Activated B cell treated with CpG ODN at 0.5 μM for 24 hours (primary cell): ENCODE measurements around the gene GSN. TPM values are rescaled to one million over a fixed set of nuclear protein-coding genes. Genes with fewer than 3 reads are reported as not detected.
A peak's percentile ranks its signal among the peaks of the same experiment; 100 is the strongest.

Experiments used
- ATAC-seq: fragments of 200-7000 bp; cut with Tn5 transposase; one replicate; pipeline ENCODE4 v1.10.0; 2021; ENCODE audit warnings: low read depth, mild to moderate bottlenecking, moderate library complexity
- CTCF ChIA-PET: fragments of 350-600 bp; sonication (Branson Sonifier 250); formaldehyde crosslinking; loops from one replicate; lab custom pipeline; 2021; ENCODE audit warnings: antibody characterized with exemption; lab: Charles Lee
- POLR2A ChIA-PET: fragments of 350-600 bp; sonication (Branson Sonifier 250); formaldehyde crosslinking; loops from one replicate; lab custom pipeline; 2021; ENCODE audit warnings: antibody characterized with exemption; lab: Charles Lee
- DNase-seq: peaks from one replicate; pipeline ENCODE4 v3.0.0; 2022
- H3K27ac Mint-ChIP-seq: one replicate; pipeline ENCODE4 v1.8.0; 2020; ENCODE audit warnings: mixed read lengths
- H3K27me3 Mint-ChIP-seq: one replicate; pipeline ENCODE4 v1.8.0; 2021; ENCODE audit warnings: mixed read lengths
- H3K36me3 Mint-ChIP-seq: one replicate; pipeline ENCODE4 v1.8.0; 2021; ENCODE audit warnings: low read depth, mixed read lengths
- H3K4me1 Mint-ChIP-seq: one replicate; pipeline ENCODE4 v1.8.0; 2021; ENCODE audit warnings: mixed read lengths
- H3K4me3 Mint-ChIP-seq: one replicate; pipeline ENCODE4 v1.8.0; 2020; ENCODE audit warnings: mild to moderate bottlenecking, mixed read lengths
- H3K9me3 Mint-ChIP-seq: one replicate; pipeline ENCODE4 v1.8.0; 2020; ENCODE audit warnings: mixed read lengths
- intact Hi-C: fragments of 100-400 bp; cut with micrococcal nuclease; formaldehyde crosslinking; loops from one replicate; pipeline ENCODE4 v1.15.1; 2024
- total RNA-seq: library from RNA; stranded (reverse); gene quantifications from 2 replicates; pipeline ENCODE4 v1.2.3, GENCODE V29; 2022
- TF ChIP-seq, protein P1 (sequence below): fragments of 200-600 bp; IDR thresholded peaks from one replicate; pipeline ENCODE4 v1.8.0; 2022; ENCODE audit warnings: antibody characterized with exemption, mild to moderate bottlenecking

Gene GSN
- total RNA-seq, 1 donor from 2014 or later, result 26.5 TPM

DNA sequence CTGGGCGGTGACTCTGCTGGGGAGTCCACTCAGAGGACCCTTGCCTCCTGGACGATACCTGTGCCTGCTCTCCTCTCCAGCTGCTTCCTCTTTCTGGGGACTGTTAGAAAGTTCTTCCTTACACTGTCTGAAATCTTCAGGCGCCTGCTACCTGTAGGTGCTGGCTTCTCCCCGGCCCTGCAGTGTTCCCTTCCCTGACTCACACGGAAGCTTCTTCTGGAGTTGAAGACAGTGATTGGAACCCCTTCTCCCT is 562 bp downstream of the GSN start:
- DNase-seq (no peak), ATAC-seq (peak; percentile 63)
- Mint-ChIP-seq H3K9me3 (no peaks in the 10 kb centered on the region), H3K36me3 (no peaks in the 10 kb centered on the region), H3K27me3 (no peaks in the 10 kb centered on the region), H3K4me3 (peak overlapping the region; percentile 84), H3K27ac (peak overlapping the region; percentile 46), H3K4me1 (peaks cover 39% of the 10 kb centered on the region)
- TF ChIP-seq, protein P1, sequence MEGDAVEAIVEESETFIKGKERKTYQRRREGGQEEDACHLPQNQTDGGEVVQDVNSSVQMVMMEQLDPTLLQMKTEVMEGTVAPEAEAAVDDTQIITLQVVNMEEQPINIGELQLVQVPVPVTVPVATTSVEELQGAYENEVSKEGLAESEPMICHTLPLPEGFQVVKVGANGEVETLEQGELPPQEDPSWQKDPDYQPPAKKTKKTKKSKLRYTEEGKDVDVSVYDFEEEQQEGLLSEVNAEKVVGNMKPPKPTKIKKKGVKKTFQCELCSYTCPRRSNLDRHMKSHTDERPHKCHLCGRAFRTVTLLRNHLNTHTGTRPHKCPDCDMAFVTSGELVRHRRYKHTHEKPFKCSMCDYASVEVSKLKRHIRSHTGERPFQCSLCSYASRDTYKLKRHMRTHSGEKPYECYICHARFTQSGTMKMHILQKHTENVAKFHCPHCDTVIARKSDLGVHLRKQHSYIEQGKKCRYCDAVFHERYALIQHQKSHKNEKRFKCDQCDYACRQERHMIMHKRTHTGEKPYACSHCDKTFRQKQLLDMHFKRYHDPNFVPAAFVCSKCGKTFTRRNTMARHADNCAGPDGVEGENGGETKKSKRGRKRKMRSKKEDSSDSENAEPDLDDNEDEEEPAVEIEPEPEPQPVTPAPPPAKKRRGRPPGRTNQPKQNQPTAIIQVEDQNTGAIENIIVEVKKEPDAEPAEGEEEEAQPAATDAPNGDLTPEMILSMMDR, result no peak
- intact Hi-C loops, result loop anchor here (1.0 to 5.0 kb wide), 2 partner anchors 10 to 99 kb away; no protein-coding TSS in a partner anchor
- CTCF ChIA-PET, result interaction anchor here (0.8 to 2.8 kb wide), 4 partner anchors 10 to 55 kb away, joined by 3 to 14 read pairs (median 4); no protein-coding TSS in a partner anchor
- POLR2A ChIA-PET, result interaction anchor here (0.7 to 1.7 kb wide), 5 partner anchors 17 to 398 kb away, joined by 3 to 10 read pairs (median 3); partner anchors contain the start of gene RAB14

- DNase-seq, result no peak
- H3K4me1 Mint-ChIP-seq, result peaks cover 39% of the 10 kb centered on the region
- peak overlapping the region; percentile 84 for H3K4me3 Mint-ChIP-seq
- TF ChIP-seq, protein P1, result no peak
- peak overlapping the region; percentile 46 for H3K27ac Mint-ChIP-seq
- H3K9me3 Mint-ChIP-seq, result no peaks in the 10 kb centered on the region
- ChIA-PET CTCF (interaction anchor here (1.3 to 2.8 kb wide), 2 partner anchors 9 to 51 kb away, joined by 4 to 14 read pairs; no protein-coding TSS in a partner anchor), POLR2A (interaction anchor here (1.0 to 1.7 kb wide), 2 partner anchors 30 to 67 kb away, joined by 5 to 10 read pairs; partner anchors contain the start of gene RAB14)
- H3K27me3 Mint-ChIP-seq, result no peaks in the 10 kb centered on the region
- intact Hi-C loops, result loop anchor here (1.0 to 5.0 kb wide), 2 partner anchors 9 to 98 kb away; no protein-coding TSS in a partner anchor
- no peaks in the 10 kb centered on the region for H3K36me3 Mint-ChIP-seq
- no peak for ATAC-seq
These were observed 1.1 kb downstream of the GSN start for GRCh38 chr9:121268851-121269641.

- POLR2A ChIA-PET, result interaction anchor here (0.7 kb wide), 1 partner anchor 507 kb away, joined by 4 read pairs; no protein-coding TSS in a partner anchor
- Mint-ChIP-seq H3K36me3 (no peaks in the 10 kb centered on the region), H3K27me3 (no peaks in the 10 kb centered on the region), H3K4me1 (peaks cover 39% of the 10 kb centered on the region), H3K4me3 (peak overlapping the region; percentile 11), H3K9me3 (no peaks in the 10 kb centered on the region), H3K27ac (no peak overlapping the region)
- TF ChIP-seq, protein P1, result no peak
- DNase-seq (no peak), ATAC-seq (no peak)
- CTCF ChIA-PET, result interaction anchor here (1.3 to 2.8 kb wide), 2 partner anchors 8 to 50 kb away, joined by 4 to 14 read pairs; no protein-coding TSS in a partner anchor
- intact Hi-C loops, result loop anchor here (5.0 kb wide), 1 partner anchor 98 kb away; no protein-coding TSS in a partner anchor
These were observed 1.8 kb downstream of the GSN start for GRCh38 chr9:121269642-121270254.

DNA sequence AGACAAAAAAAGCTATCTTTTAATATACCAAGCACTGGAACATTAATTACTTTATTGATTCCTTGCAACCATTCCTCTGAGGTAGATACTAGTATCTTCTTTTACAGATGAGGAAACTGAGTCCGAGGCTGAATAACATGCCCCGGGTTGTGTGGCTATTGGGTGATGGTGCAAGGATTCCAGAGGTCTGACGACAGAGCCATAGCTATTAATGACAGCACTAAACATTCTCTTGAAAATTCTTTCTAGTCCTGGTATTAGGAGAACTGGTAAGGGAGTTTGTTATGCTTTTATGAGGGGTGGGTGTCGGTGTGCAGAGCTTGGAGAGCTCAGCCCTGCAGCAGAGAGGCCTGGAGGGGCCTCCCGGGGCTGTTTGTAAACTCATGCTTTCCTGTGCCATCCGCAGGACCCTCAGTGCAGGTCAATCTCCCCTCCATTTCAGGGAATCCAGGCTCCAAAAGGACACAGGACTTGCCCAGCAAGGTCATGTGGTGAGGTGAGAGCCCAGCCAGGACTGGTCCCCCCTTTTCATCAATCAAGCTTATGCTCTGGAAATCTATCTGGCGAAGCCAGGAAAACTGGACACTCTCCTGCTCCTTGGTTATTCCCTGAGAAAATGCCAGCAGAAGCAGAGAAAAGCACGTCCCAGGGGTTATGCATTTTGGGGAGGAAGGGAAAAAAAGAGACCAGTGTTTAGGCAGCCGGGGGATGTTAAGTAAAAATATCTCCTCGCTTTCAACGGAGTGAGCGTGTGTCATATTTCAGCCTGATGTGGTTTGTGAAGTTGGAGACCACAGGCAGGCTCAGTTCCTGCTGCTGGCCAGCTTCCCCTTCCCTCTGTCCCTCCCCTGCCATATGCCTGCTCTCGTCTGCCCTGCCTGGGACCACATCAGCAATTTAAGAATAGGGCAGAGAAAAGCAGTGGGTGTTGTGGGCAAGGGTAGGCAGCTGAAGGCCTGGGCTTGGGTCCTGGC is 3.7 kb downstream of the GSN start:
- ChIA-PET POLR2A (interaction anchor here (0.5 kb wide), 1 partner anchor 173 kb away, joined by 4 read pairs; no protein-coding TSS in a partner anchor), CTCF (no interaction called here)
- no peaks in the 10 kb centered on the region for H3K36me3 Mint-ChIP-seq
- peaks cover 39% of the 10 kb centered on the region for H3K4me1 Mint-ChIP-seq
- H3K27ac Mint-ChIP-seq, result no peak overlapping the region
- no peaks in the 10 kb centered on the region for H3K9me3 Mint-ChIP-seq
- intact Hi-C loops, result no loop called here
- no peak overlapping the region for H3K4me3 Mint-ChIP-seq
- DNase-seq, result no peak
- no peak for ATAC-seq
- TF ChIP-seq, protein P1, result no peak
- H3K27me3 Mint-ChIP-seq, result no peaks in the 10 kb centered on the region
